Neural progenitor cell (in vitro differentiated cells): Measurements from ENCODE around the gene MAP3K13.

Source experiments
- EZH2 ChIP-seq: fragments of 200-600 bp; sonication (generic); IDR thresholded peaks from 2 replicates; pipeline ENCODE4 v1.6.1; 2017; ENCODE audit warnings: antibody characterized with exemption, mild to moderate bottlenecking, moderate library complexity
- TF ChIP-seq, protein P1 (sequence below): fragments of 200-600 bp; sonication (generic); IDR thresholded peaks from 2 replicates; pipeline ENCODE4 v1.5.1; 2017; ENCODE audit warnings: antibody characterized with exemption, mild to moderate bottlenecking

DNA sequence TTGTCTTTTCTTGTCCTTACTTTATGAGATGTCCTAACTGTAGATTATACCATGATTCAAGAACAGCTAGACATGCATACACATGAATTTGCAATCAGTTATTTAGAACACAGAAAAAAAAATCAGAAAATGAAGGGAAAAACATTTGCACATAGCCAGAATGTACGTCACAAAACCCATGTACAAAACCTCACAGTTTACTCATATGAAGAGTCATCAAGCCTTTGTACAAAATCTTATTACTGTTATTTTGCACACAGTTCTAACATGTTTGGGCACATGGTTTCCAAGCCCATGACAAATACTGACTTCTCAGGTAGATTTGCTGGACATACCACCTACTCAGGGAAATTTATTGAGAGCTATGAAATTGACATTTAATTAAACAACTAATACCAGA lies 48.2 kb downstream of the MAP3K13 start:
- TF ChIP-seq, protein P1, sequence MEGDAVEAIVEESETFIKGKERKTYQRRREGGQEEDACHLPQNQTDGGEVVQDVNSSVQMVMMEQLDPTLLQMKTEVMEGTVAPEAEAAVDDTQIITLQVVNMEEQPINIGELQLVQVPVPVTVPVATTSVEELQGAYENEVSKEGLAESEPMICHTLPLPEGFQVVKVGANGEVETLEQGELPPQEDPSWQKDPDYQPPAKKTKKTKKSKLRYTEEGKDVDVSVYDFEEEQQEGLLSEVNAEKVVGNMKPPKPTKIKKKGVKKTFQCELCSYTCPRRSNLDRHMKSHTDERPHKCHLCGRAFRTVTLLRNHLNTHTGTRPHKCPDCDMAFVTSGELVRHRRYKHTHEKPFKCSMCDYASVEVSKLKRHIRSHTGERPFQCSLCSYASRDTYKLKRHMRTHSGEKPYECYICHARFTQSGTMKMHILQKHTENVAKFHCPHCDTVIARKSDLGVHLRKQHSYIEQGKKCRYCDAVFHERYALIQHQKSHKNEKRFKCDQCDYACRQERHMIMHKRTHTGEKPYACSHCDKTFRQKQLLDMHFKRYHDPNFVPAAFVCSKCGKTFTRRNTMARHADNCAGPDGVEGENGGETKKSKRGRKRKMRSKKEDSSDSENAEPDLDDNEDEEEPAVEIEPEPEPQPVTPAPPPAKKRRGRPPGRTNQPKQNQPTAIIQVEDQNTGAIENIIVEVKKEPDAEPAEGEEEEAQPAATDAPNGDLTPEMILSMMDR: no peak
- TF ChIP-seq EZH2: no peak
